HFFc6 (cell line): Measurements from ENCODE around the gene SLIT3. TPM values are rescaled to one million over a fixed set of nuclear protein-coding genes. Genes with fewer than 3 reads are reported as not detected.

Source experiments
- DNase-seq: peaks from one replicate; pipeline ENCODE4 v3.0.0-alpha.2; 2018
- H3K27ac Mint-ChIP-seq: 2 replicates; pipeline ENCODE4 v1.8.0; 2020; ENCODE audit warnings: mild to moderate bottlenecking, mixed read lengths
- H3K27me3 Mint-ChIP-seq: 2 replicates; pipeline ENCODE4 v1.8.0; 2021; ENCODE audit warnings: mild to moderate bottlenecking, moderate library complexity, mixed read lengths; ENCODE audit not compliant: insufficient read depth
- H3K36me3 Mint-ChIP-seq: 2 replicates; pipeline ENCODE4 v1.8.0; 2021; ENCODE audit warnings: low read depth, mixed read lengths
- H3K4me1 Mint-ChIP-seq: 2 replicates; pipeline ENCODE4 v1.8.0; 2020; ENCODE audit warnings: low read depth, mixed read lengths
- H3K4me3 Mint-ChIP-seq: 2 replicates; pipeline ENCODE4 v1.8.0; 2020; ENCODE audit warnings: mild to moderate bottlenecking, moderate library complexity, mixed read lengths
- H3K9me3 Mint-ChIP-seq: 2 replicates; pipeline ENCODE4 v1.8.0; 2020; ENCODE audit warnings: mild to moderate bottlenecking, mixed read lengths
- total RNA-seq, 6 experiments: library from RNA; stranded (reverse); fragmentation: NEBNext Ultra II Directional; extraction: Animal tissue kit (Norgen Biotek cat#: 25700); gene quantifications; 2 replicates in 1 of 6; 3 replicates in 5 of 6; pipeline ENCODE4 v1.2.3, GENCODE V29; 2021
- TF ChIP-seq, protein P1 (sequence below): fragments of 200-600 bp; sonication (generic); IDR thresholded peaks from 2 replicates; pipeline ENCODE4 v1.5.0; 2021; ENCODE audit warnings: antibody characterized with exemption, mild to moderate bottlenecking

Gene SLIT3
- total RNA-seq, 6 experiments from 2014 or later, result 4.2 to 8.3 (median 7.1) TPM

DNA sequence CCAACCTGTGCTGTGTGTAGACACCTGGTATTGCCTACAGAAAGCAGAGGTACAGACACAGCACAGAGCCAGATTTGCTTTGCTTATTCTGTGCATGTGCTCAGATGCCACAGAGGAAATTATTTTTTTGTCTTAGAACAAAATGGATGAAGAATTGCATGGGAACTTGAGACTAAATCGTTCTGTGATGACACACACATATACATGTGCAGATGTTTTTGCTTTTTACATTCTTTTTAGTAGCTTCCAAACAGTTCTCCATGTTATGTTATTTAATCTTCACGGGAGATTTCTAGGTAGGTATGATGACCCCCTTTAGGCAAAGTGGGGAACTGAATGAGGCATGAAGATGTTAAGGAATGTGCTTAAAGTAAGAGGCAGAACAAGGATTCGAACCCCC lies 500.2 kb downstream of the SLIT3 start:
- peaks cover 6% of the 10 kb centered on the region for H3K27me3 Mint-ChIP-seq
- H3K4me1 Mint-ChIP-seq, result peaks cover 14% of the 10 kb centered on the region
- H3K9me3 Mint-ChIP-seq, result no peaks in the 10 kb centered on the region

DNA sequence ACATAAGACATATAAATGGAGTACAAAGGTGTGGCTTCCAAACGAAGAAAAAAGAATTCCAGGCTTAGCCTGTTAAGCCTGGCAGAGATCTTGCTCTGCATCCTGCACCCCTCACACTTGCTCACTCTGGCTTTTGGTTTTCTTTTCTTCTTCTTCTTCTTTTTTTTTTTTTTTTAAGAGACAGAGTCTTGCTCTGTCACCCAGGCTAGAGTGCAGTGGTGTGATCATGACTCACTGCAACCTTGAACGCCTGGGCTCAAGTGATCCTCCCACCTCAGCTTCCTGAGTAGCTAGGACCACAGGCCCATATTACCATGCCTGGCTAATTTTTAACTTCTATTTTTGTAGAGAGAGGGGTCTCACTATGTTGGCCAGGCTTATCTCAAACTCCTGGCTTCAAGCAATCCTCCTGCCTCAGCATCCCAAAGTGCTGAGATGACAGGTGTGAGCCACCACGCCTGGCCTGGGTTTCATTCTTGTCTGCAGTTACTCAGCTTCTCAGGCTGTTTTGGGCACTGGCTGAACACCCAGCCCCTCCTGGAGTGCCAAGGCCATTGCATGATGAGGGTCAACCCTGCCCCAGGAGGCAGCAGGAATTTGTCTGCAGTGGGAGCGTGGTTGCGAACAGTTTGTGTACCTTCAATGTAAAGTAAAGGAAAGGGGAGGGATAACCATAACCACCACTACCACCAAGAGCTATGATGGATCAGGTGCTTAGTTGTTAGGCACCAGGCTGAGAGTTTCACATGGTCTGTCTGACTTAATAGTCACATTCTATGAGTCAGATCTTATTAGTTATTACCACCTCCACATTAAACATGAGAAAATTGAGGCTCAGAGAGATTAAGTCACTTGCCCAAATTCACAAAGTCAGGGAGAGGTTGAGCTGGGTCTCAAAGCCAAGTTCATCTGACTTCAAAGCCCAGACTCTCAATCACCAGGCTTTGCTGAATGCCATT lies 502.6 kb downstream of the SLIT3 start:
- peaks cover 6% of the 10 kb centered on the region for H3K27me3 Mint-ChIP-seq
- TF ChIP-seq, protein P1, sequence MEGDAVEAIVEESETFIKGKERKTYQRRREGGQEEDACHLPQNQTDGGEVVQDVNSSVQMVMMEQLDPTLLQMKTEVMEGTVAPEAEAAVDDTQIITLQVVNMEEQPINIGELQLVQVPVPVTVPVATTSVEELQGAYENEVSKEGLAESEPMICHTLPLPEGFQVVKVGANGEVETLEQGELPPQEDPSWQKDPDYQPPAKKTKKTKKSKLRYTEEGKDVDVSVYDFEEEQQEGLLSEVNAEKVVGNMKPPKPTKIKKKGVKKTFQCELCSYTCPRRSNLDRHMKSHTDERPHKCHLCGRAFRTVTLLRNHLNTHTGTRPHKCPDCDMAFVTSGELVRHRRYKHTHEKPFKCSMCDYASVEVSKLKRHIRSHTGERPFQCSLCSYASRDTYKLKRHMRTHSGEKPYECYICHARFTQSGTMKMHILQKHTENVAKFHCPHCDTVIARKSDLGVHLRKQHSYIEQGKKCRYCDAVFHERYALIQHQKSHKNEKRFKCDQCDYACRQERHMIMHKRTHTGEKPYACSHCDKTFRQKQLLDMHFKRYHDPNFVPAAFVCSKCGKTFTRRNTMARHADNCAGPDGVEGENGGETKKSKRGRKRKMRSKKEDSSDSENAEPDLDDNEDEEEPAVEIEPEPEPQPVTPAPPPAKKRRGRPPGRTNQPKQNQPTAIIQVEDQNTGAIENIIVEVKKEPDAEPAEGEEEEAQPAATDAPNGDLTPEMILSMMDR, result no peak

More for the DNA sequence above, 500.2 kb downstream of the SLIT3 start:
- TF ChIP-seq, protein P1, result no peak
- no peak overlapping the region for H3K27ac Mint-ChIP-seq
- H3K36me3 Mint-ChIP-seq, result no peaks in the 10 kb centered on the region
- DNase-seq, result no peak
- H3K4me3 Mint-ChIP-seq, result no peak overlapping the region

DNA sequence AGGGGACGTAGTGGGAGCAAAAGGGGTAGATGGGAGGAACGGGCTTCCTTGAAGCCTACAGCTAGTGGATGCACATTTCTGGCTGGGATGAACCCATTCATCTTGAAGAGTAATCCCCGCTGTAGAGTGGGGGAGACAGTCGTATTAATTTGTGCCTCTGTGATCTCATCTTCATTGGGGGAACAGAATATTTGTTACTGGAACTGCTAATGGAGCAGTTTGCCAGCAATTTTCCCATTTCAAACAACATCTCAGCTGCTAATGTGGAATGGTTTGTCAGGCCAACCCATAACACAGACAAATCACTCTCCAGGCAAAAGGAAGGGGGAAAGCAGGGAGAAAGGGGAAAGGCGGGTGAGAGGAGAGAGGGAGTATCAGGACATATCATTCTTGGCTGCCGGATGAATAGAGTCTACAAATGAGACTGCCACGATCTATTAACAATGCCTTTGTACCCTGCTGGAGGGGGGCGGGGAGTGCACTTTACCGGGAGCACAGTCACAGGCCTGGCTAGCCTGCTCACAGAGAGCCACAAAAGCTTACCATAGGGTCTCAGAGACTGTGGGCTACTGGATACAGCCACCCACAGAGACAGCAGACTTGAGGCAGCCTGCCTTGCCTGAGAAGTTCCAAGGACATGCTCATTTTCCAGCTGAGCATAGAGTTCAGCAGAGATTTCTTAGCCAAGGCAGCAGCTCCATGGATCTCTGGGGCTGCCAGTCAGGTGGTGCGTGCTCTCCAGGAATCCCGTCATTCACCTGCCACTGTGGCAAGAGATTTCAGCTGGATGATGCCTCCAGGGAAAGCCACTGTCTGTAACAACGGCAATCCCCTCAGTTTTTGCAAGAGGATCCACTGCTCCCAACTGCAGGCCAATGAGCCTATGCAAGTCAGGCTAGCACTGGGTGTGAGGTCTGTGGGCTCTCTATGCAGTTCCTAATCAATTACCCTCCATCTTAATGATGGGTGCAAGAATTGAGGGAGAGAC lies 504.1 kb downstream of the SLIT3 start:
- peaks cover 28% of the 10 kb centered on the region for H3K4me1 Mint-ChIP-seq
- H3K36me3 Mint-ChIP-seq, result no peaks in the 10 kb centered on the region
- TF ChIP-seq, protein P1, result no peak
- peaks cover 8% of the 10 kb centered on the region for H3K27me3 Mint-ChIP-seq
- H3K4me3 Mint-ChIP-seq, result no peak overlapping the region
- DNase-seq, result no peak
- H3K27ac Mint-ChIP-seq, result no peak overlapping the region
- H3K9me3 Mint-ChIP-seq, result no peaks in the 10 kb centered on the region

More for the DNA sequence above, 502.6 kb downstream of the SLIT3 start:
- H3K36me3 Mint-ChIP-seq, result no peaks in the 10 kb centered on the region
- H3K4me1 Mint-ChIP-seq, result peaks cover 27% of the 10 kb centered on the region
- no peak overlapping the region for H3K27ac Mint-ChIP-seq
- DNase-seq, result no peak
- H3K4me3 Mint-ChIP-seq, result no peak overlapping the region
- no peaks in the 10 kb centered on the region for H3K9me3 Mint-ChIP-seq

DNA sequence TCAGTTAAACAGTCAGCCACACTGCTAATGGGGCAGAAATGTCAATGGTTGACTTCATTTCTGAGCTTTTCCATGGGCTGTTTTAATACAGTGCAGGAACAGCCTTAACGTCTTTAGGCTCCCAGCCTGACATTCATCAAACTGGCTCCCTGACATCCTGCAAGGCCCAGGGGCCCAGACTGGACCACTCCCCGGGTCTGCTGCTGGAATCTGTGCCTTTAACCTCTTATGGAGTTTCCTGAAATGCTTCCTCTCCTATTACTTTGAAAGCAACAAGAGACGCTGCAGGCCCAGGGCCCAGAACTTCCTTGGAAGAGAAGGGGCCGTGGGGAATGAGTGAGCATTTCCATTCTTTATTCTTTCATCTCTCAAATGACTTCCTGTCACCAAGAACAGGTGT lies 504.9 kb downstream of the SLIT3 start:
- Mint-ChIP-seq H3K36me3 (no peaks in the 10 kb centered on the region), H3K4me3 (no peak overlapping the region), H3K27ac (no peak overlapping the region), H3K9me3 (no peaks in the 10 kb centered on the region), H3K27me3 (peaks cover 8% of the 10 kb centered on the region), H3K4me1 (peaks cover 19% of the 10 kb centered on the region)
- TF ChIP-seq, protein P1, result no peak
- DNase-seq, result no peak
